H1 (cell line): ENCODE measurements around the gene CAD. TPM values are rescaled to one million over a fixed set of nuclear protein-coding genes. Genes with fewer than 3 reads are reported as not detected.

Experiments used
- CTCF ChIA-PET: fragments of 300-600 bp; sonication (Branson Sonifier 250); formaldehyde crosslinking; loops from one replicate; lab custom pipeline; 2021; ENCODE audit not compliant: partially characterized antibody; lab: Charles Lee
- POLR2A ChIA-PET: fragments of 300-600 bp; sonication (Branson Sonifier 250); formaldehyde crosslinking; loops from one replicate; lab custom pipeline; 2021; ENCODE audit warnings: inconsistent platforms; ENCODE audit not compliant: partially characterized antibody; lab: Charles Lee
- DNase-seq, 2 experiments: peaks; one replicate each; pipeline versions ENCODE4 v3.0.0 to v3.0.0-alpha.2; 2010 to 2022; ENCODE audit warnings: low spot score in 2 of 2, low read depth in 1 of 2, mixed read lengths in 1 of 2
- FAIRE-seq: peaks from 2 replicates; lab custom pipeline; 2011; peaks lifted over from hg19 to GRCh38; lab: Jason Lieb, UNC
- H2AFZ ChIP-seq: 2 replicates; pipeline ENCODE4 v1.8.1; 2012; ENCODE audit warnings: low read length, inconsistent platforms
- H2AK5ac ChIP-seq: 2 replicates; pipeline ENCODE4 v1.6.1; 2013; ENCODE audit warnings: low read depth, low read length
- H2BK120ac ChIP-seq: replicated peaks from 2 replicates; pipeline ENCODE3; 2013; ENCODE audit warnings: low read depth, low read length, inconsistent platforms
- H2BK12ac ChIP-seq: 2 replicates; pipeline ENCODE4 v1.6.1; 2013; ENCODE audit warnings: low read depth, low read length
- H2BK15ac ChIP-seq: 2 replicates; pipeline ENCODE4 v1.6.1; 2013; ENCODE audit warnings: low read length
- H2BK20ac ChIP-seq: 2 replicates; pipeline ENCODE4 v1.6.1; 2013; ENCODE audit warnings: low read length
- H2BK5ac ChIP-seq: 2 replicates; pipeline ENCODE4 v1.6.1; 2013; ENCODE audit warnings: low read depth, low read length
- H3K14ac ChIP-seq: 2 replicates; pipeline ENCODE4 v1.6.1; 2013; ENCODE audit warnings: inconsistent platforms; ENCODE audit not compliant: insufficient read length
- H3K18ac ChIP-seq: 2 replicates; pipeline ENCODE4 v1.6.1; 2013; ENCODE audit warnings: low read length; ENCODE audit errors: extremely low read depth
- H3K23ac ChIP-seq: 2 replicates; pipeline ENCODE4 v1.6.1; 2013; ENCODE audit warnings: inconsistent platforms; ENCODE audit not compliant: insufficient read length
- H3K23me2 ChIP-seq: 2 replicates; pipeline ENCODE4 v1.6.1; 2013; ENCODE audit warnings: low read depth, low read length
- H3K27ac ChIP-seq: 2 replicates; pipeline ENCODE4 v1.6.1; 2011; ENCODE audit warnings: low read depth, low read length, inconsistent platforms
- H3K27me3 ChIP-seq, 4 experiments: replicated peaks in 1 of 4; 1 replicate in 1 of 4; 2 replicates in 3 of 4; pipeline versions ENCODE4 v1.6.1 to v1.8.1; 2011 to 2013; ENCODE audit warnings: low read length in 3 of 4, mild to moderate bottlenecking in 3 of 4, inconsistent platforms in 2 of 4, mixed read lengths in 2 of 4, moderate library complexity in 1 of 4; ENCODE audit not compliant: control insufficient read depth in 3 of 4, insufficient read depth in 3 of 4; ENCODE audit errors: extremely low read depth in 1 of 4
- H3K36me3 ChIP-seq, 4 experiments: 2 replicates each; pipeline versions ENCODE4 v1.6.1 to v1.8.1; 2011 to 2013; ENCODE audit warnings: mild to moderate bottlenecking in 4 of 4, low read length in 3 of 4, moderate library complexity in 2 of 4, control low read depth in 1 of 4, inconsistent platforms in 1 of 4; ENCODE audit not compliant: insufficient read depth in 4 of 4, control insufficient read depth in 2 of 4
- H3K4ac ChIP-seq: replicated peaks from 2 replicates; pipeline ENCODE3; 2013; ENCODE audit warnings: low read length, low read depth, mixed read lengths, inconsistent platforms; ENCODE audit not compliant: insufficient read length
- H3K4me1 ChIP-seq, 4 experiments: replicated peaks in 1 of 4; 1 replicate in 1 of 4; 2 replicates in 3 of 4; pipeline versions ENCODE4 v1.6.1 to v1.8.1; 2011 to 2013; ENCODE audit warnings: low read length in 3 of 4, inconsistent platforms in 2 of 4, mixed read lengths in 1 of 4; ENCODE audit not compliant: insufficient read depth in 4 of 4, control insufficient read depth in 3 of 4
- H3K4me2 ChIP-seq, 2 experiments: 2 replicates each; pipeline versions ENCODE4 v1.6.1 to v1.8.1; 2011 to 2013; ENCODE audit warnings: low read depth in 2 of 2, low read length in 2 of 2, control low read depth in 1 of 2, inconsistent platforms in 1 of 2, mild to moderate bottlenecking in 1 of 2; ENCODE audit not compliant: insufficient read depth in 1 of 2
- H3K4me3 ChIP-seq, 4 experiments: fragments of 200-600, 300-600 bp in 1 of 4; sonication (generic), shearing (Covaris generic), sonication (Bioruptor Twin) in 1 of 4; 2 replicates each; pipeline versions ENCODE4 v1.5.1 to v1.8.1; 2011 to 2016; ENCODE audit warnings: low read length in 4 of 4, low read depth in 3 of 4, control low read depth in 2 of 4, inconsistent platforms in 2 of 4, mild to moderate bottlenecking in 2 of 4, mixed read lengths in 1 of 4, moderate library complexity in 1 of 4; ENCODE audit not compliant: insufficient read depth in 2 of 4; ENCODE audit errors: extremely low read depth in 1 of 4
- H3K56ac ChIP-seq: replicated peaks from 2 replicates; pipeline ENCODE3; 2013; ENCODE audit warnings: low read depth, mild to moderate bottlenecking, mixed read lengths, low read length, inconsistent platforms; ENCODE audit not compliant: insufficient read length
- H3K79me1 ChIP-seq: 2 replicates; pipeline ENCODE4 v1.6.1; 2013; ENCODE audit warnings: low read depth, low read length, control low read depth
- H3K79me2 ChIP-seq, 2 experiments: 2 replicates each; pipeline versions ENCODE4 v1.6.1 to v1.8.1; 2012 to 2013; ENCODE audit warnings: low read length in 2 of 2, mild to moderate bottlenecking in 2 of 2, inconsistent platforms in 1 of 2; ENCODE audit not compliant: insufficient read depth in 2 of 2, control insufficient read depth in 1 of 2
- H3K9ac ChIP-seq, 4 experiments: replicated peaks in 1 of 4; 1 replicate in 1 of 4; 2 replicates in 3 of 4; pipeline versions ENCODE4 v1.6.1 to v1.8.1; 2011 to 2013; ENCODE audit warnings: low read depth in 3 of 4, low read length in 3 of 4, control low read depth in 2 of 4, mild to moderate bottlenecking in 2 of 4, moderate library complexity in 2 of 4, inconsistent platforms in 1 of 4; ENCODE audit errors: extremely low read depth in 1 of 4
- H3K9me3 ChIP-seq, 2 experiments: 2 replicates each; pipeline versions ENCODE4 v1.6.1 to v1.8.1; 2012 to 2013; ENCODE audit warnings: mild to moderate bottlenecking in 2 of 2, moderate library complexity in 2 of 2, control low read depth in 1 of 2, inconsistent platforms in 1 of 2, low read depth in 1 of 2, low read length in 1 of 2, mixed read lengths in 1 of 2; ENCODE audit not compliant: insufficient read depth in 2 of 2
- H4K20me1 ChIP-seq, 2 experiments: replicated peaks in 1 of 2; 2 replicates each; pipeline versions ENCODE3 to v1.8.1; 2011 to 2013; ENCODE audit warnings: inconsistent platforms in 2 of 2, low read length in 2 of 2, mild to moderate bottlenecking in 1 of 2; ENCODE audit not compliant: insufficient read depth in 2 of 2, control insufficient read depth in 1 of 2
- H4K5ac ChIP-seq: 2 replicates; pipeline ENCODE4 v1.6.1; 2013; ENCODE audit warnings: low read length, low read depth, mixed read lengths, inconsistent platforms; ENCODE audit not compliant: insufficient read length
- H4K8ac ChIP-seq: 2 replicates; pipeline ENCODE4 v1.8.0; 2013; ENCODE audit warnings: mild to moderate bottlenecking, moderate library complexity, low read length, inconsistent platforms; ENCODE audit not compliant: insufficient read depth; ENCODE audit errors: extremely low read depth
- H4K91ac ChIP-seq: replicated peaks from 2 replicates; pipeline ENCODE3; 2013; ENCODE audit warnings: low read length, mixed read lengths, inconsistent platforms; ENCODE audit not compliant: insufficient read length
- GABPA ChIP-seq: IDR thresholded peaks from 2 replicates; pipeline ENCODE4 v1.6.1; 2011; ENCODE audit warnings: mild to moderate bottlenecking, low read length, moderate library complexity, borderline replicate concordance; ENCODE audit not compliant: insufficient read depth
- JUN ChIP-seq: IDR thresholded peaks from 2 replicates; pipeline ENCODE4 v1.6.1; 2011; ENCODE audit warnings: low read depth, mild to moderate bottlenecking, improper control_type of control experiment, low read length
- KDM1A ChIP-seq: fragments of 200-600, 300-600 bp; sonication (generic); IDR thresholded peaks from 2 replicates; pipeline ENCODE4 v1.7.1; 2016; ENCODE audit warnings: mild to moderate bottlenecking, low read length, borderline replicate concordance
- MAFK ChIP-seq: IDR thresholded peaks from 2 replicates; pipeline ENCODE4 v1.6.1; 2012; ENCODE audit warnings: low read depth, mild to moderate bottlenecking, improper control_type of control experiment, low read length
- SRF ChIP-seq: IDR thresholded peaks from 2 replicates; pipeline ENCODE4 v1.6.1; 2011; ENCODE audit warnings: mild to moderate bottlenecking, low read depth, low read length, moderate library complexity
- SUZ12 ChIP-seq: fragments of 200-600 bp; sonication (generic); IDR thresholded peaks from 2 replicates; pipeline ENCODE4 v1.6.1; 2012; ENCODE audit warnings: mild to moderate bottlenecking, inconsistent platforms, low read length, moderate library complexity, mixed read lengths
- WGBS, 2 experiments: shearing (Covaris generic) in 1 of 2; methylation state at CpG; one replicate each; pipeline versions ENCODE4 v1.1.6 to v1.1.7; 2013 to 2015; ENCODE audit warnings: low lambda C conversion rate in 2 of 2, mixed read lengths in 2 of 2, inconsistent platforms in 1 of 2, low coverage in 1 of 2, missing lambda C conversion rate in 1 of 2; ENCODE audit not compliant: insufficient replicate concordance in 2 of 2, insufficient coverage in 1 of 2, insufficient read length in 1 of 2; ENCODE audit errors: extremely low coverage in 1 of 2, missing lambda C conversion rate in 1 of 2; 5-methylcytosine and 5-hydroxymethylcytosine counted together
- polyA plus RNA-seq, 7 experiments: library from polyadenylated mRNA; depleted of rRNA in 3 of 7; stranded (reverse) in 5 of 7; unstranded in 2 of 7; fragments of >200 nt in 5 of 7; fragments of 200-250 nt in 2 of 7; gene quantifications; 1 replicate in 5 of 7; 2 replicates in 1 of 7; 4 replicates in 1 of 7; pipeline versions ENCODE4 v1.2.1 to v1.2.3, GENCODE V29; 2011 to 2013; ENCODE audit warnings: missing spikeins in 2 of 7, mixed read lengths in 2 of 7
- total RNA-seq: library from RNA; stranded (reverse); fragmentation: NEBNext Ultra II Directional; extraction: Animal tissue kit (Norgen Biotek cat#: 25700); gene quantifications from 2 replicates; pipeline ENCODE4 v1.2.1, GENCODE V29; 2021

The CAD gene
- total and polyA plus RNA-seq, 2 of the 8 experiments (the other 6 are each of a cell fraction or from before 2014, with no cell fraction given) = 130 to 146 TPM

DNA sequence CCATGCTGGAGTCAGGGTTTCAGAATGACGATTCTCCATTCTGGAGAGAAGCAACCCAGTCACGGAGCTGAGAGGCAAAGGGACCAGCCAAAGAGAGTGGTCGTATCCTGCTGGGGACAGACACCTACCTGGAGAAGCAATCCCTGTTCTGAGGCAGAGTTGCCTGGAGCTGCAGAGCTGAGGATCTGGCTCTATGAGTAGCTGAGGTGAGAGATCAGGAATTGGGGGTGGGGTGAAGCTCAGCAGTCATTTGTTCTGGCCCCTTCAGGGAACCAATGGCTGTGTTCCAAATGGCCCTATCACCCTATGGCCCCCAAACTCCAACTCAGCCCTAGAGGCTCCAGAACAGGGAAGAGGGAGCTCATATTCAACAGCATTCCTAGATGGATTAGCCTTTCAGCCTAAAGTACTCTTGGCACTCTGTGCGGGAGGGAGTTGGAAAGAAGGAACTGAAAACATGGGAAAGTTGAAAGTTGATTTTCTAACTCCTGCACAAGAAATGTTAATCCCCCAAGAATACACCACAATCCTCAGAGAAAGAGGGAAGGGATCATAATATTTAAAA, 8.6 kb upstream of the CAD start:
- no peak overlapping the region; a peak in 1 of 8 replicates for H3K4me3 ChIP-seq
- no peaks in the 10 kb centered on the region for H3K79me1 ChIP-seq
- peaks cover 12% of the 10 kb centered on the region for H3K23me2 ChIP-seq
- CTCF ChIA-PET = interaction anchor here (0.8 to 1.7 kb wide), 5 partner anchors 14 to 110 kb away, joined by 3 to 6 read pairs (median 3); no protein-coding TSS in a partner anchor
- no peaks in the 10 kb centered on the region for H3K9me3 ChIP-seq
- H2BK120ac ChIP-seq = no peak overlapping the region
- no peak overlapping the region for H4K91ac ChIP-seq
- no peak overlapping the region for H2AFZ ChIP-seq
- no peak overlapping the region for H2BK15ac ChIP-seq
- no peak overlapping the region for H3K4me2 ChIP-seq
- FAIRE-seq (no peak), DNase-seq (no peak)
- no peak overlapping the region for H4K8ac ChIP-seq
- peaks cover 0 to 18% of the 10 kb centered on the region in 2 experiments; a peak in 3 of 4 replicates for H3K79me2 ChIP-seq
- H3K23ac ChIP-seq = no peak overlapping the region
- no peak overlapping the region; the same call in 1 of the 2 replicates for H2BK5ac ChIP-seq
- H2AK5ac ChIP-seq = no peak overlapping the region
- H3K27me3 ChIP-seq = no peaks in the 10 kb centered on the region
- H3K4ac ChIP-seq = no peak overlapping the region
- no peak overlapping the region for H4K5ac ChIP-seq
- no peak overlapping the region for H3K14ac ChIP-seq
- H3K9ac ChIP-seq = no peak overlapping the region
- H3K18ac ChIP-seq = no peak overlapping the region
- no peak overlapping the region for H2BK20ac ChIP-seq
- no peak overlapping the region for H2BK12ac ChIP-seq
- no peak for TF ChIP-seq JUN
- no peak for TF ChIP-seq KDM1A
- no peak for TF ChIP-seq SRF
- no peak for TF ChIP-seq GABPA
- no peak for TF ChIP-seq SUZ12
- no peak for TF ChIP-seq MAFK
- no peak overlapping the region for H3K56ac ChIP-seq
- peaks cover 0 to 20% of the 10 kb centered on the region in 2 experiments for H4K20me1 ChIP-seq
- H3K27ac ChIP-seq = no peak overlapping the region
- no peaks in the 10 kb centered on the region; a peak in 2 of 7 replicates for H3K4me1 ChIP-seq
- WGBS, 2 experiments = 89% methylated on average over 4 of the region's 4 CpGs; no CpG with 5 or more reads in 1 of the 2 experiments
- peaks cover 45 to 64% (median 54%) of the 10 kb centered on the region in 4 experiments for H3K36me3 ChIP-seq
- POLR2A ChIA-PET = interaction anchor here (0.7 to 6.8 kb wide), 8 partner anchors 9 to 161 kb away, joined by 3 to 42 read pairs (median 4); partner anchors contain the start of genes CAD and EIF2B4
